Measurements from ENCODE around the gene ITGA6. TPM values are rescaled to one million over a fixed set of nuclear protein-coding genes. Genes with fewer than 3 reads are reported as not detected.
"Not testable (repeated sequence)": the region's sequence is repeated elsewhere in the genome, so short reads cannot be mapped to it uniquely, and the experiment has no call there.

The ITGA6 gene
- total RNA-seq, 2 experiments from 2014 or later = 22.8 to 26.8 TPM

DNA sequence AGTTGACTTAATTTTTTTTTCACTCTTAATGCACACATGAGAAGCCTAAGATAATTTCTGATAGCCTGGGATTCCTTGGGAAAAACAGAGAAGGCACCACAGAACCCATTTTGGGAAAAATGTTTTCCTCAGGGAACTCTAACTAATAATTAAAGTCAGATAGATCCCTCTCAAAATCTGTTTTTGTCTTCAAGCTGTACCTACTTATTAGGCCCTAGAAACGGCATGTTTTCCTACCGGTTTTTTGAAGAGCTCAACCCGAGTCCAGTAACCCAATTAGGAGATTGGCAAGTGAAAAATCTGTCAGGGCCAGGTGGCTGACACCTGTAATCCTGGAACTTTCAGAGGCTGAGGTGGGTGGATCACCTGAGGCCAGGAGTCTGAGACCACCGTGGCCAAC is 112.4 kb downstream of the ITGA6 start:
- Mint-ChIP-seq H3K4me1 (peaks cover 3% of the 10 kb centered on the region), H3K4me3 (no peak overlapping the region), H3K36me3 (peaks cover 55% of the 10 kb centered on the region), H3K9me3 (peaks cover 27% of the 10 kb centered on the region), H3K27ac (no peak overlapping the region), H3K27me3 (no peaks in the 10 kb centered on the region)
- ATAC-seq (ENCODE audit: low read depth) (no peak), DNase-seq (no peak)
- POLR2A ChIA-PET = interaction anchor here (0.5 kb wide), 1 partner anchor 372 kb away, joined by 7 read pairs; no protein-coding TSS in a partner anchor

GRCh38 chr2:172540421-172540820 is 113.0 kb downstream of the ITGA6 start:
- Mint-ChIP-seq H3K27me3 (no peaks in the 10 kb centered on the region), H3K9me3 (peaks cover 25% of the 10 kb centered on the region), H3K4me1 (no peaks in the 10 kb centered on the region), H3K36me3 (peaks cover 52% of the 10 kb centered on the region), H3K4me3 (no peak overlapping the region), H3K27ac (no peak overlapping the region)
- no peak for ATAC-seq (ENCODE audit: low read depth)
- no peak for DNase-seq
- POLR2A ChIA-PET = no interaction called here

DNA sequence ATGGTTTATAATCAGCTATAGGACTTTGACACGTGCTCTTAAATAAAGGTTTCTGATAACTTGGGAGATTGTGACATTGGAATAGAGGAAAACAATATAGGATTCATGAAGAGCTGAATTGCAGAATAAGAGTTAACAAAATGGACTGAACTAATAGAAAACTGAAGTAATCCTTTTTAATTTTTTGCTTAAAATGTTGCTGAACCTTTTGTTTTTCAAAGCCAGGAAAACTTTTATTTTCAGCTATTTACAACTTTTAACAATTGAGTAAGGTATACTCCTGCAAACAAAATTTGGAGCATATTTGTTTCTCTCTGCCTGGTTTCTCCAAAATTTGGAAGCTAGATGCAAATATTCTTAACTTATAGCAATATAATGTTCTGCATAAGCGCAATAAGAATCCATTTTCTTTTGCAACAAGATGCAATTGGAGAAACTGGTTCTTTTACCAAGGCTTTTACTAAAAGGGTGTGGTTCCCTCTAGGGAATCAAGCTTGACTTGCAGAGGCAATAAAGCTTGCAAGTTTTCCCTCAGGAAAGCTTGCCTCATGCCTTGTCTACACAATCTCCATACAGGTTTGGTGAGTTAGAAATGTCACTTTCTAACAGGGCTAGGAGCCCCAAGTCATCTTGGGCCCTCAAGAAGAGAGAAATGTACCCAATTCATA is 118.2 kb downstream of the ITGA6 start:
- ATAC-seq (ENCODE audit: low read depth) (no peak), DNase-seq (no peak)
- Mint-ChIP-seq H3K36me3 (peaks cover 70% of the 10 kb centered on the region), H3K4me1 (peaks cover 15% of the 10 kb centered on the region), H3K27ac (no peak overlapping the region), H3K4me3 (no peak overlapping the region), H3K9me3 (peaks cover 28% of the 10 kb centered on the region), H3K27me3 (no peaks in the 10 kb centered on the region)
- POLR2A ChIA-PET = no interaction called here

DNA sequence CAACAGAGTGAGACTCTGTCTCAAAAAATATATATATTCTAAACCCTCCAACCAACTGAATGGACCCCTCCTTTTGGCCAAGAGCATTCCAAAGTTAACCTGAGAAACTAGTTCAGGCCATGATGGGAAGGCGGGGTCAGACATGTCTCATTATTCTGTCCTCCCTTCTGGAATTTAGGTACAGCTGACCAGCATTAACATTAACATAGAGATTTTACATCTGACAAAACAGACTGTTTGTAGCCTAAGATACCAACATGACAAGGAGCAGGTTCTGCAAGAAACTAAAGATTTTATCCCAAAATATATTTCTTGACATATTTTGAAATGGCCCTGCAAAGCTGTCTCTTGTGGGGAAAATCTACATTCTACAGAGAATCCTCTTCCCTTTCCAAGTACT is 121.7 kb downstream of the ITGA6 start:
- H3K27me3 Mint-ChIP-seq = peaks cover 4% of the 10 kb centered on the region
- H3K9me3 Mint-ChIP-seq = peaks cover 15% of the 10 kb centered on the region
- peak overlapping the region; percentile 54 for H3K27ac Mint-ChIP-seq
- POLR2A ChIA-PET = no interaction called here
- peaks cover 70% of the 10 kb centered on the region for H3K36me3 Mint-ChIP-seq
- ATAC-seq (ENCODE audit: low read depth) (no peak), DNase-seq (no peak)
- no peak overlapping the region for H3K4me3 Mint-ChIP-seq
- peaks cover 36% of the 10 kb centered on the region for H3K4me1 Mint-ChIP-seq

DNA sequence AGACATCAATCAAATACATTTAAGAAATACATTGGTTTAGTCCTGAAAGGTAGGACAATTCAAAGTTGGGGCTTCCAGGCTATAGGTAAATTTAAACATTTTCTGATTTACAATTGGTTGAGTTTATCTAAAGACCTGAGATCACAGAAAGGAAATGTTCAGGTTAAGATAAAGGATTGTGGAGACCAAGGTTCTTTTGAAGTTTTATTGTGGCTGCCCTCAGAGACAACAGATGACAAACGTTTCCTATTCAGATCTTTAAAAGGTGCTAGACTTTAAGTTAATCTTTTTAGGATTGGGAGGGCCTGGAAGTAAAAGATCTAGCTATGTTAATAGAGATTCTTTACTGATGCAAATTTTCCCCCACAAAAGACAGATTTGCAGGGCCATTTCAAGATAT is 122.4 kb downstream of the ITGA6 start:
- Mint-ChIP-seq H3K36me3 (peaks cover 68% of the 10 kb centered on the region), H3K4me3 (peak overlapping the region; percentile 71), H3K9me3 (peaks cover 13% of the 10 kb centered on the region), H3K4me1 (peaks cover 39% of the 10 kb centered on the region), H3K27ac (peak overlapping the region; percentile 54)
- DNase-seq, H3K27me3 Mint-ChIP-seq: not testable (repeated sequence)
- peak; percentile 22 for ATAC-seq (ENCODE audit: low read depth)
- POLR2A ChIA-PET = interaction anchor here (0.6 kb wide), 1 partner anchor 21 kb away, joined by 4 read pairs; no protein-coding TSS in a partner anchor

DNA sequence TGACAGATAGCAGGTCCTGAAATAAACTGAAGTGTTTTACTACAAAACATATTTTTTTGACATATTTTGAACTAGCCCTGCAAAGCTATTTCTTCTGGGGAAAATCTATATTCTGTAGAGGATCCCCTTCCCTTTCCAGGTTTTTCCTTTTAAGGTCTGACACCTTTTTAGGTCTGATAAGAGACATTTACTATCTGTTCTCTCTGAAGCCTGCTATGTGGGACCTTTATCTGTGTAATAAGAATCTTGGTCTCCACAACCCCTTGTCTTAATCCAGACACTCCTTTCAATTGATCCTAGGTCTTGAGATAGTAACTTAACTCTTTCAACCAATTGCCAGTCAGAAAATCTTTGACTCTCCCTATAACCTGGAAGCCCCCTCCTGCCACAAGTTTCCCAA is 123.0 kb downstream of the ITGA6 start:
- Mint-ChIP-seq H3K9me3 (peaks cover 11% of the 10 kb centered on the region), H3K4me3 (peak overlapping the region; percentile 71), H3K27me3 (peaks cover 4% of the 10 kb centered on the region), H3K4me1 (peaks cover 42% of the 10 kb centered on the region), H3K36me3 (peaks cover 66% of the 10 kb centered on the region), H3K27ac (no peak overlapping the region)
- DNase-seq (no peak), ATAC-seq (ENCODE audit: low read depth) (no peak)
- POLR2A ChIA-PET = interaction anchor here (0.6 kb wide), 1 partner anchor 20 kb away, joined by 4 read pairs; no protein-coding TSS in a partner anchor

DNA sequence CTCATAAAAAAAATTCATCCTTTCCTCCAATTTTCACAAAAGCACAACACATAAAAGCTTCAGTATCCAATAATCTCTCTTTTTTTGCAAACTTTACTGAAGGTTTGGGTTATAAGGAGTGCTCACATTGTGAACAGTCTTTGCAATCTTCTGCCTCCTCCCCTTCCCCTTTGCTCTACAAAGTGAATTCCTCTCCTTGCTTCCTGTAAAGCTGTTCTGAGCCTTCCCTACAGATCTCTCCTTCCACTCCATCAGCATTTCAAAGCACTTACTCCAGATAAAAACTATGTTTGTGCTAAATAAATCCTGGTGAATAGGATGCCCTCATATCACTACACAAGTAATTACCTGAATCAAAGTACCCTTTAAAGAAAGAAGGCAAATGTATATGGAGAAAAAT is 123.9 kb downstream of the ITGA6 start:
- H3K36me3 Mint-ChIP-seq = peaks cover 60% of the 10 kb centered on the region
- ATAC-seq (ENCODE audit: low read depth) (no peak), DNase-seq (no peak)
- H3K27me3 Mint-ChIP-seq = peaks cover 4% of the 10 kb centered on the region
- no peak overlapping the region for H3K4me3 Mint-ChIP-seq
- POLR2A ChIA-PET = interaction anchor here (1.1 kb wide), 1 partner anchor 37 kb away, joined by 3 read pairs; no protein-coding TSS in a partner anchor
- peak overlapping the region; percentile 17 for H3K27ac Mint-ChIP-seq
- peaks cover 9% of the 10 kb centered on the region for H3K9me3 Mint-ChIP-seq
- peaks cover 42% of the 10 kb centered on the region for H3K4me1 Mint-ChIP-seq

GRCh38 chr2:172552547-172553291 is 125.3 kb downstream of the ITGA6 start:
- ATAC-seq (ENCODE audit: low read depth) (no peak), DNase-seq (no peak)
- Mint-ChIP-seq H3K36me3 (peaks cover 54% of the 10 kb centered on the region), H3K4me1 (peaks cover 48% of the 10 kb centered on the region), H3K9me3 (peaks cover 5% of the 10 kb centered on the region), H3K4me3 (no peak overlapping the region), H3K27ac (no peak overlapping the region), H3K27me3 (peaks cover 4% of the 10 kb centered on the region)
- POLR2A ChIA-PET = no interaction called here

DNA sequence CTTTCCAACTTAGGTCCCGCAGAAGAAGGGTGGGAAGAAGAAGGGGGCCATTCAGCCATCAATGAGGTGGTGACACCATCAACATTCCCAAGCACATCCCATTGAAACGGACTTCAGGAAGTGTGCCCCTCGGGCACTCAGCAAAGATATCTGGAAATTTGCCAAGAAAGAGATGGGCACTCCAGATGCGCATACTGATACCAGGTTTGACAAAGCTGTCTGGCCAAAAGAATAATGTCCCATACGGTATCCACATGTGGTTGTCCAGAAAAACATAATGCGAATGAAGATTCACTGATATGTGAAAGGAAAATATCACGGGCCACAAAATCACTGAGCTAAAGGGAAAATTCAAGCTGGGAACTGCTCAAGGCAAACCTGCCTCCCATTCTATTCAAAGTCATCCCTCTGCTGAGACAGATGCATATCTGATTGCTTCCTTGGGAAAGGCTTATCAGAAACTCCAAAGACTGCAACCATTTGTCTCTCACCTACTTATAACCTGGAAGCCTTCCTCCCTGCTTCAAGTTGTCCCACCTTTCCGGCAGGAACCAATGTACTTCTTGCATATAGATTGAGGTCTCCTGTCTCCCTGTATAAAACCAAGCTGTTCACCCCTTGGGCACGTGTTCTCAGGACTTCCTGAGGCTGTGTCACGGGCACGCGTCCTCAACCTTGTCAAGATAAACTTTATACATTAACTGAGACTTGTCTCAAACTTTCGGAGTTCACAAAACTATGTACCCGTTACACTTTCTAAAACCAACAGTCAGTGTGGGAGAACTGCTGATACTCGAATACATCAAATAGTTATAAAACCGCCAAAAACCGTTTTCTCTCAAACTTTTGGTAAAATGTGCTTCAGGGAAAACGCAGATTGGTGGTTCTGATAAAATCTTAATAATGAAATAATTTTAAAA is 127.2 kb downstream of the ITGA6 start:
- peaks cover 53% of the 10 kb centered on the region for H3K4me1 Mint-ChIP-seq
- peaks cover 4% of the 10 kb centered on the region for H3K27me3 Mint-ChIP-seq
- no peaks in the 10 kb centered on the region for H3K9me3 Mint-ChIP-seq
- ATAC-seq (ENCODE audit: low read depth) (no peak), DNase-seq (no peak)
- peaks cover 44% of the 10 kb centered on the region for H3K36me3 Mint-ChIP-seq
- H3K4me3 Mint-ChIP-seq = peak overlapping the region; percentile 89
- peak overlapping the region; percentile 52 for H3K27ac Mint-ChIP-seq
- POLR2A ChIA-PET = interaction anchor here (0.7 to 1.5 kb wide), 4 partner anchors 43 to 61 kb away, joined by 3 to 11 read pairs (median 3); no protein-coding TSS in a partner anchor

DNA sequence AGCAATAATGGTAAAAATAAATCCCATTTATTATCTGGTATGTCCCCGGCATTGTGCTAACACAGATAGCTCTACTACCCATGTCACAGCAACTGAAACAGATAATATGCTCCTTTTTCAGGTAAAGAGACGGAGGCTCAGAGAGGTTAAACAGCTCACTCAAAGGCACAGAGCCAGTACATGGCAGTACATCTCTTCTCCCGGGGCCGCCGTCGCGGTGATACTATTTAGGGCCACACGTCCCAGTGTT is 127.8 kb downstream of the ITGA6 start:
- Mint-ChIP-seq H3K27ac (peak overlapping the region; percentile 91), H3K27me3 (peaks cover 4% of the 10 kb centered on the region), H3K36me3 (peaks cover 41% of the 10 kb centered on the region), H3K4me1 (peaks cover 47% of the 10 kb centered on the region), H3K9me3 (no peaks in the 10 kb centered on the region), H3K4me3 (peak overlapping the region; percentile 89)
- peak; percentile 28 for ATAC-seq (ENCODE audit: low read depth)
- no peak for DNase-seq
- POLR2A ChIA-PET = interaction anchor here (1.1 to 1.5 kb wide), 3 partner anchors 45 to 61 kb away, joined by 3 to 11 read pairs (median 3); no protein-coding TSS in a partner anchor

Other genes starting within 250 kb of the ITGA6 start
- gene PDK1, start 128.5 kb downstream of the ITGA6 start, total RNA-seq = 10 to 100 TPM; 42.8 to 44.9 TPM

Data from activated naive CD8-positive, alpha-beta T cell treated with anti-CD3 and anti-CD28 coated beads, Interleukin-2, amount 10 ng/mL, durations not matched to agents 7 days and 5 days (primary cell).